GM19328 (cell line): ENCODE measurements around the gene NCR2.

ENCODE experiments used
- ATAC-seq: cut with Tn5 transposase; IDR thresholded peaks from one replicate; pipeline ENCODE4 v1.9.1; 2021; ENCODE audit warnings: mild to moderate bottlenecking, moderate library complexity; ENCODE audit not compliant: unreplicated experiment

NCR2 gene

GRCh38 chr6:41356825-41357224, 21.4 kb downstream of the NCR2 start:
- ATAC-seq, result no peak

GRCh38 chr6:41358503-41358902, 23.1 kb downstream of the NCR2 start:
- no peak for ATAC-seq

GRCh38 chr6:41359617-41360313, 24.4 kb downstream of the NCR2 start:
- no peak for ATAC-seq

- ATAC-seq, result no peak
Observed at GRCh38 chr6:41360314-41360685, 24.9 kb downstream of the NCR2 start.

- no peak for ATAC-seq
Observed at GRCh38 chr6:41366150-41366549, 30.7 kb downstream of the NCR2 start.

- ATAC-seq, result no peak
Observed at GRCh38 chr6:41367061-41367460, 31.7 kb downstream of the NCR2 start.

- no peak for ATAC-seq
Observed at GRCh38 chr6:41367700-41368099, 32.3 kb downstream of the NCR2 start.

- no peak for ATAC-seq
Observed at GRCh38 chr6:41370488-41371111, 35.2 kb downstream of the NCR2 start.

GRCh38 chr6:41371461-41371991, 36.1 kb downstream of the NCR2 start:
- no peak for ATAC-seq

GRCh38 chr6:41371992-41372831, 36.8 kb downstream of the NCR2 start:
- no peak for ATAC-seq

GRCh38 chr6:41372832-41373626, 37.6 kb downstream of the NCR2 start:
- ATAC-seq, result no peak

GRCh38 chr6:41373627-41373918, 38.2 kb downstream of the NCR2 start:
- no peak for ATAC-seq

- ATAC-seq, result no peak
Observed at GRCh38 chr6:41373919-41374617, 38.7 kb downstream of the NCR2 start.

- no peak for ATAC-seq
Observed at GRCh38 chr6:41374618-41375590, 39.5 kb downstream of the NCR2 start.

- ATAC-seq, result no peak
Observed at GRCh38 chr6:41375598-41376151, 40.3 kb downstream of the NCR2 start.

- no peak for ATAC-seq
Observed at GRCh38 chr6:41376176-41376575, 40.8 kb downstream of the NCR2 start.

- ATAC-seq, result no peak
Observed at GRCh38 chr6:41377071-41377470, 41.7 kb downstream of the NCR2 start.

GRCh38 chr6:41379306-41379705, 43.9 kb downstream of the NCR2 start:
- ATAC-seq, result no peak

GRCh38 chr6:41386594-41386993, 51.2 kb downstream of the NCR2 start:
- no peak for ATAC-seq
